Activated CD8-positive, alpha-beta memory T cell treated with anti-CD3 and anti-CD28 coated beads, Interleukin-2, amount 50 U/mL, for 24 hours (primary cell): Measurements from ENCODE around the gene DNAJA1.

ENCODE experiments used
- DNase-seq: peaks from one replicate; pipeline ENCODE4 v3.0.0-alpha.2; 2020; ENCODE audit errors: extremely low read depth

DNAJA1 gene

GRCh38 chr9:33025572-33026342 is 684 bp downstream of the DNAJA1 start:
- peak; percentile 48 for DNase-seq

- DNase-seq = no peak
Measured at GRCh38 chr9:33029231-33029786, 4.2 kb downstream of the DNAJA1 start.

GRCh38 chr9:33030285-33030684 is 5.2 kb downstream of the DNAJA1 start:
- DNase-seq = no peak

- DNase-seq = no peak
Measured at GRCh38 chr9:33032292-33032691, 7.2 kb downstream of the DNAJA1 start.

- no peak for DNase-seq
Measured at GRCh38 chr9:33032865-33033264, 7.8 kb downstream of the DNAJA1 start.

GRCh38 chr9:33040792-33041431 is 15.8 kb downstream of the DNAJA1 start:
- DNase-seq = no peak

- no peak for DNase-seq
Measured at GRCh38 chr9:33041432-33042188, 16.5 kb downstream of the DNAJA1 start.

GRCh38 chr9:33042473-33042872 is 17.4 kb downstream of the DNAJA1 start:
- no peak for DNase-seq

GRCh38 chr9:33043671-33044070 is 18.6 kb downstream of the DNAJA1 start:
- DNase-seq = no peak

GRCh38 chr9:33044162-33044673 is 19.1 kb downstream of the DNAJA1 start:
- DNase-seq = no peak

GRCh38 chr9:33044677-33045282 is 19.7 kb downstream of the DNAJA1 start:
- no peak for DNase-seq

GRCh38 chr9:33046061-33046460 is 21.0 kb downstream of the DNAJA1 start:
- DNase-seq = no peak

GRCh38 chr9:33048054-33048465 is 23.0 kb downstream of the DNAJA1 start:
- DNase-seq = no peak

- no peak for DNase-seq
Measured at GRCh38 chr9:33049680-33050361, 24.7 kb downstream of the DNAJA1 start.

- no peak for DNase-seq
Measured at GRCh38 chr9:33051144-33051543, 26.1 kb downstream of the DNAJA1 start.

GRCh38 chr9:33065157-33066076 is 40.3 kb downstream of the DNAJA1 start:
- no peak for DNase-seq

- no peak for DNase-seq
Measured at GRCh38 chr9:33068991-33069390, 43.9 kb downstream of the DNAJA1 start.

- DNase-seq = peak; percentile 89
Measured at GRCh38 chr9:33076046-33077004, 51.3 kb downstream of the DNAJA1 start, which contains the start of gene SMU1. TSS of gene SMU1 (minus strand) at chr9:33076674. CDS start at chr9:33076608, 66 bp downstream.

- no peak for DNase-seq
Measured at GRCh38 chr9:33080534-33080933, 55.5 kb downstream of the DNAJA1 start.
